HuH-7.5 (cell line): ENCODE data around the gene PLPP7.

ENCODE experiments used
- DNase-seq: peaks from one replicate; pipeline ENCODE4 v3.0.0; 2011; ENCODE audit warnings: low spot score

Gene PLPP7

DNA sequence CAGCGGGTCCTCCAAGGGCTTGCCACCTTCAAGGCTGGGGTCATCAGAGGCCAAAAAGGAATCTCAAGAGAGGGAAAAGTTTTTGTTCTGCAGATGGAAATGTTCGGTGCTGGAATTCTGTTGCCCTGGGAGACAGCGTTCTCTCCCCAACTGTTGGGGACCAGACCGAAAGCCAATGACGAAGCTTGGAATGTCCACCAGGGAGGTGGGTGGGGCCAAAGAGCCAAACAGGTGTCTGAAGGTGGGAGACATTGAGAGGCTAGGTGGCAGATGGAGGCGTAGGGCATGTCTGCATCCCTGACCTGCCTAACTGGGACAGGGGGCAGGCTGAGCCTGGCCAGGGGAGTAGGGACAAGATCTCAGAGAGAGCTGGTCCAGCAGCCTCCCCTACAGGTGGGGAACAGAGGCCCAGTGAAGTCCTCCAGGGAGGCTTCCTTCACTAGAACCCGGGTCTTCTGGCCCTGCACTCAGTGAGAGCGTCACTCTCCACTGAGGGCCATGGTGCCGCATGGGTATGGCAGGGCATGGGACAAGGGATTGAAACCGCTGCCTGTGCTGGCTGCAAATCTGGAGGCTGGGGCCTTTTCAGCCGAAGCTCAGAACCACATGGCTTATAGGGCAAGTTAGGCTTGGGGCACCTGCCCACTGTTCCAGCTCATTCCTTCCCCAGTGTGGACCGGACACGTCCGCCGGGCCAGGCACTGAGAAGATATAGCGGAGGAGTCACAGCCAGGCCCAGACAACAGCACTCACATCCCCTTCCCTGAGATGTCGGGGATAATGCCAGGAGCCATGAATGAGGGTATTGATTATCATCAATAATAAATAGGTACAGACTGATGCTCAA lies 8.2 kb upstream of the PLPP7 start:
- DNase-seq, result no peak

DNA sequence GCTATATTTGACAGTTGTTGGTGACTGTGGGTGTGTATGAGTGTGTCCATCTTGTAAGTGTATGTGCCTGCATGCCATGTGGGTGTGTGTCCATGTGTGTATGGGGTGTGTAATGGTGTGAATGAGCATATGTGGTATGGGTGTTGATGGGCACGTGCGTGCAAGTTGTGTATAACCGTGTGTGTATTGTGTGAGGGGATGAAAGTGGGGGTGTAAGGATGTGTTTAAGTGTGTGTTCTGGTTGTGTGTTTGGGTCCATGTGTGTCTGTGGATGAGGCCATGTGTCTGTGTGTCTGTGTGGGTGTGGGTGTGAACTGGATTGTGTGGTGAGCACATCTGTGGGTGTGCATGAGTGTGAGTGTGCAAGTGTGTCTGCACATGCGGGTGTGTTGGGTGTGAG lies 7.3 kb upstream of the PLPP7 start:
- DNase-seq, result no peak

- peak; percentile 54 for DNase-seq
These were observed 6.7 kb upstream of the PLPP7 start for GRCh38 chr9:131282688-131283422.

DNA sequence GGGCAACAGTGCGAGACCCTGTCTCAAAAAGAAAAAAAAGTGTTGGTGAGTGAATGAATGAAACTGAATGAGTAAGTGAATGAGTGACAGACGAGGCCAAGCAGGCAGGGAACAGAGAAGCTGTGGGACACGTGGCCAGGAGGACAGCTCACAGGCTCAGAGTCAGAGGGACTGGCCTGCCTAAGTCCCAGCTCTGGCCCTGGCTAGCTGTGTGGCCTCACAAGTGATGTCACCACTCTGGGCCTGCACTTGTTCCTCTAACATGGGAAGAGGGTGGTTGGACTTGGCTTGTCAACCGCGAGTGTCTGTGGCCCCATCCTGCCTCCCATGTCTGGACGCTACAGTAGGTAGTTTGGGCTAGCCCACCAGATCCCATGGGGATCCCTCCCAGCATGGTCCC lies 4.7 kb upstream of the PLPP7 start:
- DNase-seq, result no peak

GRCh38 chr9:131287359-131287758 lies 2.2 kb upstream of the PLPP7 start:
- DNase-seq, result no peak

DNA sequence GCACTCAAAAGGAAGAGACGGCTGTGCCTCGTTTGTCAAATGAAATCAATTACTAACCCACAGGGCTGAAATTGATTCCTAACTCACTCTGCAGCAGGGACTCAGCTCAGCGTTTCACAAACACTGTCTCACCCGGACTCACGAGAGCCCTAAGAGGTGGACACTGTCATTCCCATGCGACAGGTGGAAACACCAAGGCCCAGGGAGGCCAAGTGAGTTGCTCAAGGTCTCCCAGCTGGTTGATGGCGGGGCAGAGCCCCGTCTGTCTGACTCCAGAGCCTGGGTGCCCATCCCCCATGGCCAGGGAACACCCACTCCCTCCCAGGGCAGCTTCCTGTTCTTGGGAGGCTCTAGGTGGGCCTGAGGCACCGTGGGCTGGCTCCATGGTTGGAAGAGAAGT lies 1.3 kb upstream of the PLPP7 start:
- DNase-seq, result no peak

DNA sequence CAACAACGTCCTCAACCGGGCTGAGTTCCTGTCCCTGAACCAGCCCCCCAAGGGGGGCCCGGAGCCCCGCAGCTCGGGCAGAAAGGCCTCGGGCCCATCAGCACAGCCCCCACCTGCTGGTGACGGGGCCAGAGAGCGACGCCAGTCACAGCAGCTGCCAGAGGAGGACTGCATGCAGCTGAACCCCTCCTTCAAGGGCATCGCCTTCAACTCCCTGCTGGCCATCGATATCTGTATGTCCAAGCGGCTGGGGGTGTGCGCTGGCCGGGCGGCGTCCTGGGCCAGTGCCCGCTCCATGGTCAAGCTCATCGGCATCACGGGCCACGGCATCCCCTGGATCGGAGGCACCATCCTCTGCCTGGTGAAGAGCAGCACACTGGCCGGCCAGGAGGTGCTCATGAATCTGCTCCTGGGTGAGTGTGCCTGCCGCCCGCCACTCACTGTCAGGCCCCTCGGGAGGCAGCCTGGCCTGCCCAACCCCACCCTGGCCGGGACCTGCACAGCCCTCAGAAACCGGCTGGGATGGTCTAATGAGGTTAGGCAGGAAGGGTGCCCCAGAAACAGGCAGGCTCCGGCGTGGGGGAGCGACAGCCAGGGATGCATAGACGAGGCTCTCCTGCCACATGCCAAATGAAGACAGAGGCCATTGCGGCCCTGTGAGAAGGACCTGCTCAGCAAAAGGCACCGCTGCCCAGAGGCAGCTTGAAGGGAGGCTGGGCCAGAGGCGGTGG lies 678 bp downstream of the PLPP7 start:
- DNase-seq, result no peak

DNA sequence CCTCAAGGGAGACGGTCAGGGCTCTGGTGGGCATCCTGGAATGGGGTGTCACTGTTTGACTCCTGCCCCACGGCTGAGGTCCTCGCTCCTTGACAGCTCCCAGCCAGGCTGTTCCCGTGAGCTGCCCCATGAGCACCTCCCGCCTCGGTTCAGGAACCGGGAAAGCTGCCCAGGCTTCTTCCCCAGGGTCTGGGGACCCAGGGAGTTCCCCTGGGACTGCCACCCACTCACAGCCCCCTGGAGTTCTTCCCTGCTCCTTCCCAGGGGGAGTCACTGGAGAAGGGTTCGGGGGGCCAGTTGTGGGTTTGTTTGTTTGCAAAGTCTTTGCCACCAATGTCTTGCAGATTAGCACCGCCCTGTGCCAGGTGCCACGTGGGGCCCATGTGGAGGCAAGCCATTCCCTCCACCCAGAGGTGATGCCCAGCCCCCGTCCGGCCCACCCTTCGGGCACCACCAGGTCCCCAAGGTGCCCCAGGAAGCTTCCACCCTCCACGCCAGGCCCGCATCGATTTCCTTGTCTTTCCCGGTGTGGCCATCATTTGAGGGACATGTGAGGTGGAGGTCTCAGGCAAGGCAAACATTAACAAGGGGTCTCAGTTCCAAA lies 1.3 kb downstream of the PLPP7 start:
- DNase-seq, result no peak

DNA sequence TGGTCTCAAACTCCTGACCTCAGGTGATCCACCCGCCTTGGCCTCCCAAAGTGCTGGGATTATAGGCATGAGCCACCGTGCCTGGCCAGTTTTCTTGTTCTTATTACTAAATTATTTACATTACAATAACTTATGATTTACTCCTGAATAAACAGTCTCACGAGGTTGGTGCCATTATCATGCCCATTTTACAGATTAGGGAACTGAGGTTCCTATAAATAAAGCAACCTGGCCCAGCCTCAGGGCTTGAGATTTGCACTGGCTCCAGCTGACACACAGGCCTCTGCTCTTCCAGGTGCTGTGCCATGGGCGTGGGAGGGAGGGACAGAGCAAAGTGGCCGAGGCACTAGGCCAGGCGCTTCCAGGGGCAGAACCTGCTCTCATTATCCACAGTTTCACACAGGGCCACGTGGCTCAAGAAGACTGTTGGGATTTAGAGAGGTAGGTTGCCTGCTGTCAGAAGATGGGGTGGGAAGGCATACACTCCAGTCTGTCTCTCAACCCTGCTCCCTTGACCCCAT lies 2.3 kb downstream of the PLPP7 start:
- no peak for DNase-seq

GRCh38 chr9:131292937-131293336 lies 3.4 kb downstream of the PLPP7 start:
- no peak for DNase-seq

GRCh38 chr9:131296460-131296859 lies 6.9 kb downstream of the PLPP7 start:
- no peak for DNase-seq

DNA sequence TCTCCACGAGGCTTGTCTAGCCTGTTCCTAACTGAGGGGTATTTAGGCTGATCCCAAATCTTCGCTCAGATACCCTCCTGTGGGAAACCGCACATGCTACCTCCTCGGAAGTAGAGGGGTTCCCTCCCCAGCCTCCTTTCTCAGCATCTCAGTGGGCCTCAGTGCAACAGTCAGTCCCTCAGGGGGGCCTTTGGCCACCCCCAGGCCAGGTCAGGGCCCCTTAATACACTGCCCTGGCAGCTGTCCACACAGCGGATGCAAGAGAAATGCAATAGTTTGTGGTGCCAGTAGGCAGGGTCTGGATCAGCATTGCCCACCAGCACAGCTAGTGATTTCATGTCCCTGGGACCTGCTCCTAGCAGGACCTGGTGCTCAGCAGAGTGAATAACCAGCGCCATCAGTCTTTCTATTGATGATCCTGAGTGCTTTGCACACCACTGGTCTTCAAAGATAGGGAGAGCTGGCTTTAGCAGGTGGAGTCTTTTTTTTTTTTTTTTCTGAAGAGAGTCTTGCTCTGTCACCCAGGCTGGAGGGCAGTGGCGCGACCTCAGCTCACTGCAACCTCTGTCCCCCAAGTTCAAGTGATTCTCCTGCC lies 7.5 kb downstream of the PLPP7 start:
- no peak for DNase-seq

- no peak for DNase-seq
These were observed 8.4 kb downstream of the PLPP7 start for GRCh38 chr9:131297903-131298302.

GRCh38 chr9:131298341-131298740 lies 8.8 kb downstream of the PLPP7 start:
- DNase-seq, result no peak

GRCh38 chr9:131298816-131299215 lies 9.3 kb downstream of the PLPP7 start:
- no peak for DNase-seq

DNA sequence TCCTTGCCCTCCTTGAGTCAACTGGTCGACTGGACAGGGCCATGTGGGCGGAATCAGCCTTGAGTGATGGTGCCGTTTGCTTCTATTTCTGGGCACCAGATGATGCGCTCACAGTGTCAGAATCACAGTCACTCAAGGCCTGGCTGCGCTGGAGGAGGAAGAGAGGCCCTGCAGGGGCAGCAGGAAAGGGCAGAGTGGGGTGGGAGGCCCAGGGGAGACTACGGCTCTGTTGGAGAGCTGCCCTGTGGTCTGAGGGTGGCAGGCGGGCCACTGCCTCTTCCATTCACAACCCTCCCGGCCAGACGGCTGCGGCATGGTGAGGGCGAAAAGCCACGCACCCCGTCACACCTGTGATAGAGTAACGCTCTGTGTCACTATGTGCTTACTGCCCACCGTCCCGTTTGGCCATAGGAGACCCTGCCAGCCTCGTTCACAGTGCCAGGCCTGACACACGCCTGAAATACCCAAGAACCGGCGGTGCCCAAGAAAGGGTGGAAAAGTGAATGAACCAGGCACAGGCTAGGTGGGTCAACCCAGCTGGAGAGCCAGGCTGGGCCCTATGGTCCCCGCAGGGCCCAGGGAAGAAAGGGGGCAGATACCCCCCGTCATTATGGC lies 9.9 kb downstream of the PLPP7 start:
- DNase-seq, result no peak

DNA sequence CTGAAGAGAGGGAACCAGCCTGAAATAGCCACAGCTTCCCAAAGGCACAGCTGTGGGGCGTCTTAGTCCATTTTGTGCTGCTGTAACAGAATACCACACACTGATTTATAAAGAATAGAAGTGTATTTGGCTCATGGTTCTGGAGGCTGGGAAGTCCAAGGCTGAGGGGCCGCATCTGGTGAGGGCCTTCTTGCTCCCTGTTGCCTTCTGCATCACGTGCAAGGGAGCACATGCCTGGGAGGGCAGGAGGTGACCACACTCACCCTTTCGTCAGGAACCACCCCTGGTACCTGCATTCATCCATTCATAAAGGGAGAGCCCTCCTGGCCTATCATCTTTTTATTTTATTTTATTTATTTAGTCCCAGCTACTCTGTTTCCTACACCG lies 10.4 kb downstream of the PLPP7 start:
- no peak for DNase-seq

DNA sequence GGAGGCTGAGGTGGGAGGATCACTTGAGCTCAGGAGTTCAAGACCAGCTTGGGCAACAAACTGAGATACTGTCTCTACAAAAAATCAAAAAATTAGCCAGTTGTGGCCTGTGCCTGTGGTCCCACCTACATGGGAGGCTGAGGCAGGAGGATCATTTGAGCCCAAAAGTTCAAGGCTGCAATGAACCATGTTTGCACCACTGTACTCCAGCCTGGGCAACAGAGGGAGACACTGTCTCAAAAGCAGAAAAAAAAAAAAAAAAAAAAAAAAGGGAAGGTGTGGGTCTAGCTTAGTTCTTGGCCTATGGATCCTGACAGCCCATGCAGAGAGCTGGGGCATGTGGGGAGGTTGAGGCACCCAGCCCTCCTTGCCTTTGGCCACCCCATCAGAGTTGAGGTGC lies 10.9 kb downstream of the PLPP7 start:
- DNase-seq, result no peak

DNA sequence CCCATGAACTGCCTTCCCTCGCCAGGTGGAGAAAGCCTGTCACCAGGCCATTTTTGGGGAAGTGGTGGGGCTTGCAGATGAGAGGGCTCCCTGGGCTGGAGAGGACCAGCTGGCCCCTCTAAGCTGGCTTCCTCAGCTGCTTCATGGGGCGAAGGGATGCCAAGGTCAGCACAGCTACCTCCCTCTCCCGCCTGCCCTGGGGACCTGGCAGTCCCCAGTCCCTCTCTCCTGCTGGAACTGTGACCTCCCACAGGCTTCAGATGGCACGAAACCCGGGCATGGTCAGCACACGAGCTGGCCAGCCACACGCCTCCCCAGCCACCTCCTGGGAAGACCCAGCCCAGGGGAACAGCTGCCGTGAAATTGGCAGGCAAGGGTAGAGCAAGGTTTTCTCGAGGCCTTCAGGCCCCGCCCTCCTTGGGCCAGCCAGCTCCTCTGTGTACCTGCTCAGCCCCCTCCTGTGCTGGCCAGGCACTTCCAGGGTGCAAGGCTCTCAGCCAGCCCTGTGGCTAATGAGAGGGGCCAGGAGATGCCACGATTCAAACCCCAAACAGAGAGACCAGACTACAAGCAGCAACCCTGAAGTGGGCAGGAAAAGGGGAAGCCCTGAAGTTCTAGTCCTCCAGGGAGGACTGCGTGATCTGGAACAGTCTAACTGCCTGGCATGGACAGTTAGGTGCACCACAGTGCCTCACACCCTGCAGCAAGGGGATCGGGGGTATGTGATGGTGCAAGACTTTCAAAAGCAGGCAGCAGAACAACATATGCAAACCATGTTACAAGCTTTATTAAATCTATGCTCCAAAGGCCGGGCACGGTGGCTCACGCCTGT lies 12.9 kb downstream of the PLPP7 start:
- no peak for DNase-seq
